HG03432 (cell line): ENCODE measurements around the gene TCF7L2.
A peak's percentile ranks its signal among the peaks of the same experiment; 100 is the strongest.
"Not testable (repeated sequence)": the region's sequence is repeated elsewhere in the genome, so short reads cannot be mapped to it uniquely, and the experiment has no call there.

Experiments
- ATAC-seq: cut with Tn5 transposase; IDR thresholded peaks from one replicate; pipeline ENCODE4 v1.9.1; 2021; ENCODE audit warnings: mild to moderate bottlenecking, moderate library complexity; ENCODE audit not compliant: unreplicated experiment

The TCF7L2 gene

GRCh38 chr10:113087165-113088029 is 137.3 kb downstream of the TCF7L2 start:
- no peak for ATAC-seq

- no peak for ATAC-seq
Observed at GRCh38 chr10:113088194-113088593, 138.1 kb downstream of the TCF7L2 start.

GRCh38 chr10:113089551-113089950 is 139.5 kb downstream of the TCF7L2 start:
- no peak for ATAC-seq

GRCh38 chr10:113091920-113092319 is 141.9 kb downstream of the TCF7L2 start:
- ATAC-seq = no peak

- ATAC-seq = peak; percentile 73
Observed at GRCh38 chr10:113093188-113094113, 143.4 kb downstream of the TCF7L2 start.

GRCh38 chr10:113094114-113094486 is 144.1 kb downstream of the TCF7L2 start:
- peak; percentile 72 for ATAC-seq

GRCh38 chr10:113095419-113096127 is 145.5 kb downstream of the TCF7L2 start:
- no peak for ATAC-seq

GRCh38 chr10:113096128-113096996 is 146.3 kb downstream of the TCF7L2 start:
- no peak for ATAC-seq

GRCh38 chr10:113097036-113097435 is 147.0 kb downstream of the TCF7L2 start:
- ATAC-seq = no peak

GRCh38 chr10:113099431-113100183 is 149.6 kb downstream of the TCF7L2 start:
- ATAC-seq = no peak

- ATAC-seq = no peak
Observed at GRCh38 chr10:113100281-113100680, 150.2 kb downstream of the TCF7L2 start.

- ATAC-seq = no peak
Observed at GRCh38 chr10:113103131-113103840, 153.2 kb downstream of the TCF7L2 start.

- ATAC-seq = no peak
Observed at GRCh38 chr10:113104047-113104446, 154.0 kb downstream of the TCF7L2 start.

- ATAC-seq = no peak
Observed at GRCh38 chr10:113108194-113108835, 158.3 kb downstream of the TCF7L2 start.

GRCh38 chr10:113108948-113109347 is 158.9 kb downstream of the TCF7L2 start:
- no peak for ATAC-seq

- not testable (repeated sequence) for ATAC-seq
Observed at GRCh38 chr10:113109482-113109881, 159.4 kb downstream of the TCF7L2 start.

- ATAC-seq = no peak
Observed at GRCh38 chr10:113111260-113111659, 161.2 kb downstream of the TCF7L2 start.
